NCI-H1048 (cell line): Measurements from ENCODE around the gene NXF2.
"Not testable (repeated sequence)": the region's sequence is repeated elsewhere in the genome, so short reads cannot be mapped to it uniquely, and the experiment has no call there.

Source experiments
- DNase-seq: peaks from one replicate; lab custom pipeline; 2025; lab: John Stamatoyannopoulos, UW

Gene NXF2, protein sequence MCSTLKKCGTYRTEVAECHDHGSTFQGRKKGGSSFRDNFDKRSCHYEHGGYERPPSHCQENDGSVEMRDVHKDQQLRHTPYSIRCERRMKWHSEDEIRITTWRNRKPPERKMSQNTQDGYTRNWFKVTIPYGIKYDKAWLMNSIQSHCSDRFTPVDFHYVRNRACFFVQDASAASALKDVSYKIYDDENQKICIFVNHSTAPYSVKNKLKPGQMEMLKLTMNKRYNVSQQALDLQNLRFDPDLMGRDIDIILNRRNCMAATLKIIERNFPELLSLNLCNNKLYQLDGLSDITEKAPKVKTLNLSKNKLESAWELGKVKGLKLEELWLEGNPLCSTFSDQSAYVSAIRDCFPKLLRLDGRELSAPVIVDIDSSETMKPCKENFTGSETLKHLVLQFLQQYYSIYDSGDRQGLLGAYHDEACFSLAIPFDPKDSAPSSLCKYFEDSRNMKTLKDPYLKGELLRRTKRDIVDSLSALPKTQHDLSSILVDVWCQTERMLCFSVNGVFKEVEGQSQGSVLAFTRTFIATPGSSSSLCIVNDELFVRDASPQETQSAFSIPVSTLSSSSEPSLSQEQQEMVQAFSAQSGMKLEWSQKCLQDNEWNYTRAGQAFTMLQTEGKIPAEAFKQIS

DNA sequence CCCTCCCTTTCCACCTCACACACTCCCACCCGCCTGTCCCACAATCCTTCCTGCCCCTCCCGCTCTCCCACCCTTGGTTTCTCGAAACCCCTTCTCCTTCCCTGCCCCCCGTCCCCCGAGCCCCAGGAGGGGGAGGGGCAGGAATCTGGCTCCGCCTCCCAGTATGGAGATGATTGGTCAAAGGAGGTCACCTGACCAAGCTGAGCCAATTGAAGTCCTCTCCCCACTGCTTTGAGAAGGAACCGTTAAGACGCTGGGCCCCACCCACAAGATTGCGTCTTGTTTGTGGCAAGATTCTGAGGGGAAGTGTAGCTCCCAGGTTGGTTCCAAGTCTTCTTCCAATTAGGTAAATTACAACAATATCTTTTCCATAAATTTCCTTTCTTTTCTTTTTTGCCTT lies at the start of gene NXF2:
Gene NXF2, plus strand, starts transcription at position 275 of the 400 bp plus-strand sequence. CDS start 59,912 bp downstream, outside the sequence.
- not testable (repeated sequence) for DNase-seq

DNA sequence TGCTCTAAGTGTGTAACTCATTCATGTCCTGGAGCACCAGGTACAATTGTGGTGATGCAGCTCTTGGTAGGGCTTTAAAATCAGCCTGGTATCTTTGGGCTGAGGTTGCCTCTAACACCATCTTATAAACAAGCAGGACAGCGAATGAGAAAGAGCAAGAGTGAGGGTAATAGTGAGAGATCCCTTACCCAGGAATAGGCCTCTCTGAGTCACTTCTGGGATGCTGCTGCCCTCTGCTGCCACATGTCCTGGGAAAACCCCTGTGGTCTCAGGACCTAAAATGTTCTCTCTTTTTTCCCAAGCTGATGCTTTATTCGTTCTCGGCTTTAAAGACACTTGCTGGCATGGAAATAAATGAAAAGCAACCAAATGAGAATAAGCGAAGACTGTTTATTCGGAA lies 39.0 kb upstream of the NXF2 start:
- not testable (repeated sequence) for DNase-seq

DNA sequence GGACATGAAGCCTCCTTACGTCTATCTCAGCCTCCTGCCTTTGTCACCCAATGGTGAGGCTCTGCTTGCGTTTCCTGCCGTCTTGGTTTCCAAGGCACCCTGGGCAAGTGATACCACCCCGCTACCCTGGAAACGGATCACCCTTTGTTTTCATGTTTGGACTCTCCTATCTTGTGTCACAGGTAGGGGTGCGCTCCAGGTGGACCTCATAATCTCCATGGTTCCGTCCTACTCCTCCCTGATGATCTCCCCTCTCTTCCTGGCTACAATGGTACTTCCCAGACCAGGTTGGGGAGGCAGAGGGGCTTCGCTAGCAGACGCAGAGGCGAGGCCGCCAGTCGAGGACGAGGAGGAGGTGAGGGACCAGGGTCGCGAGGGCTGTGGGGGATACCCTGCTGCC lies 32.0 kb upstream of the NXF2 start, which contains the start of gene TCP11X1:
Gene TCP11X1, plus strand, starts transcription at position 316 of the 400 bp plus-strand sequence.
- DNase-seq, result not testable (repeated sequence)

DNA sequence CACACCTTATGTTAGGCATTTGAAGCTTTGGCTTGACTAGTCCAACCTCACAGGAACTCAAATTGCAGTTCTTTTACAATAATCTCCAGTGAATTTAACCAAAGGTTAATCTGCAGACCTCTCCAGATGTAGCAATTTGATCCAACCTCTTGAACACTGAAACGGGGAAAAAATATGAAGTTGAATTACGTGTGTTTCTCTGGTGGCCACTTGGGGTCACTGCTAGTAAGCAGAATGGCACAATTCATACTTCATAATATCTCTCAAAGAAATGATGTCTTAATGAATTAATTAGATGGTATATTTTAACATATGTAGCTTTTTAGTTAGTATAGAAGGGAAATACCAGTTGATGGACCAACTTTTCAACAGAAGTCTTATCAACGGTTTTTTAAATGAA lies 30.5 kb upstream of the NXF2 start:
- DNase-seq, result not testable (repeated sequence)

DNA sequence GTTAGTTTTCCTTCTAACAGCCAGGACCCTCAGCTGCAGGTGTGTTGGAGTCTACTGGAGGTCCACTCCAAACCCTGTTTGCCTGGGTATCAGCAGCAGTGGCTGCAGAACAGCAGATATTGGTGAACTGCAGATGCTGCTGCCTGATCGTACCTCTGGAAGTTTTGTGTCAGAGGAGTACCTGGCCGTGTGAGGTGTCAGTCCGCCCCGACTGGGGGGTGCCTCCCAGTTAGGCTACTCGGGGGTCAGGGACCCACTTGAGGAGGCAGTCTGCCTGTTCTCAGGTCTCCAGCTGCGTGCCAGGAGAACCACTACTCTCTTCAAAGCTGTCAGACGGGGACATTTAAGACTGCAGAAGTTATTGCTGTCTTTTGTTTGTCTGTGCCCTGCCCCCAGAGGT lies 11.3 kb upstream of the NXF2 start:
- not testable (repeated sequence) for DNase-seq

DNA sequence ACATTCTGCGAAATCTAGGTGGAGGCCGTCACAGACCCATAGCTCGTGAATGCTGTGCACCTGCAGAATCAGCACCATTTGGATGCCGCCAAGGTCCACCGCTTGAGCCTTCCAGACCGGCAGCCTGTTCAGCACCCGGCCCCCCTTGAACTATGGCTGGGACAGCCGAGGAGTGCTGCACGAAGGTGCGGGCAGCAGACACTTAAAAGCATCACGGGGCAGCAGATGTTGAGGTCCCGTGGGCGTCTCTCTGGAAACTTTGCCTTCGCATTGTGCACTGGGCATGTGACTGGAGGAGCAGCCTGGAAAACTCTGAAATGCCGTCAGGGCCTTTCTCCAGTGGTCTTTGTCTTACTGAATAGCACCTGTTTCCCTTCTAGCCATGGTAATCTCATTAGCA lies 6.7 kb upstream of the NXF2 start:
- not testable (repeated sequence) for DNase-seq

DNA sequence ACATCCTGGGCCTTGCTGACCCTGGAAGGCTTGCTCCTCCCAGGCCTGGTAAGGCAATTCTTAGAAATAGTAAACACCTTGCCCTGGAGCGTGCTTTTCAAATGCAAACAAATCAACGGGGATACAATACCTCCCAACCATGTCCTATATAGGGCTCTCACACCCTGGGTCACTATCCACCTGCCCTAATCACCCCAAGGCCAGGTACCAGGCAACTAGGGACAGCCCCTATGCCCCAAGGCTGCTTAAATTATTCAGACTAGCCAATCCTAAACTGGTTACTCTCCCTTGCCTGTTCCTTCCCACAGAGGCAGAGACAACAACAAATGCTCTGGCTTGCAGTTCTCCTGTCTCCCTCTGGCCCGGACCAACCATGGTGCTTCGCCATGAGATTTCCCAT lies 25.3 kb downstream of the NXF2 start:
- DNase-seq, result not testable (repeated sequence)

DNA sequence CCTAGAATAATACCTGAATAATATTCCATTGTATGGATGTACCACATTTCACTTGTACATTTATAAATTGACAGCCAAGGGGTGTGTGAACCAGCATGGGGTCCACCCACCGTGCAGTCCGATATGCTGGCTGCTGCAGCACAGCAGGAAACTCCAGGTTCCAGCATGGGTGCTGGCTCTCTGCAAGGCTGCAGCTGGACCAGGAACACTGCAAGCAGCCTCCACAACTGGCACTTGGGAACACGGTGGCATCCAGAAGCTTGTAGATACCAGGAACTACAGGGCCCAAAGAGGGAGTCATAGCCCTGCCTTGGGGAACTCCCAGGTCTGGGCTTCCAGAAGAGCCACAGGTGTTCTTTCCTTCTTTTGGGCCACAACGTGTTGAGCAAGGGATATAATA lies 91.2 kb downstream of the NXF2 start:
- no peak for DNase-seq

DNA sequence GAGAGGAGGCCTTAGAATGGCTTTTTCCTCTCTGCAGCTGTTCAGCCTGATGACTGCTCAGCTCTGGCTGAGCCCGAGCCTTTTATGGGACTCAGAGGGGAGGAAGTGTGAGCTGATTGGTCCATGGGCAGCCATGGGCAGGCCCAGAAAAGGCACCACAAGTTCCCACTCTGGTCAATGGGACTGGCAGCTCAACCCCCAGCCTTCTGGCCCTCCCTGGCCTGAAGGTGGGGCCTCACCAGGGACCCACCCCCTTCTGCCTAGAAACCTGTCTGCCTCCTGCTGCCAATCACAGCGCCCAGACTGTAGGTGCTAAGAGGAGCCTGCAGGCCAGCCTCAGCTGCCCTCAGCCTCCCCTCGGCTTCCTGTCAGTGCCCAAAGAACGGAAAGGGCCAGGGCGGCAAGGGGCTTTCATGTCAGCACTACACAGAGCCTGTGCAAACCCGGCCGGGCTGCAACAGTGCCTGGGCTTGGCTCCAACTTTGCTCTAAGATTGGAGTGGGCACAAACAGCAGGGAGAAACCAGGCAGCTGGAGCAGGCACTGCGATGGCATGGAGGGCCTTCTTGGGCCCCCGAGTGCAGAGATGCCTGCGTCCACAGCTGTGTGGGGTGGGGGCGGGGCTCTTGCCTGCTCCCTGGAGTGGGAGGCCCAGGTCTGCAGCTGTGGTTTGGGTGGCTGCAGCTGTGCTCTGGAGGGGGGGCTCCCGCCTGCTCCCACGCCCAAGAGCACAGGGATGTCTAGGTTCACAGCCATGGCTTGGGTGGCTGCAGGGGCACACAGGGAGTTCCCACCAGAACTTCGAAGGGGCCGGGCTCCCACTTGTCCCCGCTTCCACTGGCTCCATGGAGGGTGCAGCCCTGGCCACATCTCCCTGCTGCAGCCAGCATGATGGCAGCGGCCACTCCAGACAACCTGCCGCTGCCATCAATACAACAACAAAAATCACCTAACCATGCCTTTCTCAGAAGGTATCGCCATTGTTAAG lies 92.6 kb downstream of the NXF2 start:
- DNase-seq, result no peak

DNA sequence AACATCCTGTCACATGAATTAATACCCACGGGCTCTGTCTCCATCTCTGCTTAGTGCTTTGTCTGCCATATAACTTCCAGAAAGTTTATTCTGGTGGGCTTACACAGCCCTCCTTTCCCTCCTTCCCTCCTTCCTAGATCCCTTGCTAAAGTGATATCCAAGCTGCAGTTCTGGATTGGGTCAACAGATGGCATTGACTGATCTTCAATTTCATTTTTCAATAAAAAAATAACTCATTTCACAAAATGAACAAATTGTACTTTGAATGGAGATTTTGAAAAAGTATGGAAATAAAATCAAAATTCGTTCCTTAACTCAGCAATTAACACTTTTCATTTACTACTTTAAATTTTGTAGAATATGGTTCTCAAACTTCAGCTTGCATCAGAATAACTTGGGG lies 94.9 kb downstream of the NXF2 start:
- DNase-seq, result no peak

DNA sequence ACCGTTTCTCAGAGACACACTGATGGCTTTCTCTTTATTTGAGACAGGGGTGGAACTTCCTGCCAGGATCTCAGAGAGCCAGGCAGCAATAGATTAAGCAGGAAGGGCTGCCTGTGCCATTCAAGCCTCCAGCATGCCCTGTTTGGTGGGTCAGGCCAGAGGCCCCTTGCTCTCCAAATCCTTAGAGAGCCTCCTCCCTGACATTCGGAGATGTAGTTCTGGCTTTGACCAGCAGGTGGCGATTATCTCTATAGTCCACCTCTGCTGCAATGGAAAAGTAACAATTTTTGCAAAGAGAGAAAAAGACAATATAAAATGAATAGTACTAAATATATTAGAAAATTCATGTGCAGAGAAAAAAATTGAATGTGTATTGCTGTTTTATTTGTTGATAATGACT lies 98.9 kb downstream of the NXF2 start:
- no peak for DNase-seq
